ENCODE measurements around the gene SLC39A2.

DNA sequence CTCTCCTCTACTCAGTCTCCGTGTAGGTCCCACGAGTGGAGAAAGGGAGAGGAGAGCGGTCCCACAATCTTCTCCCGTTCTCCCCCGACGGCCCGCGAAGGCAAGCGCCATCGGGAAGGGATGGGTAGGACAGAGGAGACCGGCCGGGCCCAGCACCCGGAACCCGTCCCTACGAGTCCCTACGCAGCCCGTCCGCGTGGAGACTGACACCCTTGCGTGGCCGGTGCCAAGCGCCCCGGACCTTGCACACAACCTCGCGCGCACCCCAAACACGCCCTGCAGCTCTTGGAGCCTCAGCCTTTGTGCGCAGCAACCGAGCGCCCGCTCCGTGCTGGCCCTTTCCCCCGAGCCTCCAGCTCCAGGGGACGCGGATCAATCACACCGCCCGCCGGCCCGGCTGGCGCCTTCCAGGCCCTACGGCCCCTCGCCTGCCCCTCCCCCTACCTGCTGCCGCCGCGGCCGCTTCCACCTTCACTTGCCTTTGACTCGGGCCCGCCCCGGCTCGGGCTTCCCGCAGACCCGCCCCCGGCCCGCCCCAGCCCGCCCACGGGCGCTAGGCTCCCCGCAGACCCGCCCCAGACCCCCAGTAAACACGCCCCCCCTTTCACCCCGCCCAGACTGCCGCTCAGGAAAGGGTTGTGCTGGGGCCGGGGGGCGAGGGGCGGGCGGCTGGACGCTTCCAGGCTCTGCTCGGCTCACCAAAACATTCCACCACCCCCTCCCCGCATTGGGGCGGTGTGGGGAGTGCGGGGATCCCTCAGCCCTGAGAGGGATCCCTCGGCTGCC lies 25.7 kb downstream of the SLC39A2 start, which contains the start of gene NDRG2:
- no peak for TF ChIP-seq NFRKB (IDR thresholded peaks at IDR 0.05; ENCODE audit: low read depth)
- TF ChIP-seq POLR2A (conservative IDR thresholded peaks at IDR 0.05), result peak; percentile 65
- TF ChIP-seq ZNF324 (CRISPR knock-in tag; IDR thresholded peaks at IDR 0.05), result no peak
- no peak for TF ChIP-seq GTF2F1 (IDR thresholded peaks at IDR 0.05; ENCODE audit: low read depth, low read length)
- TF ChIP-seq, protein P1, sequence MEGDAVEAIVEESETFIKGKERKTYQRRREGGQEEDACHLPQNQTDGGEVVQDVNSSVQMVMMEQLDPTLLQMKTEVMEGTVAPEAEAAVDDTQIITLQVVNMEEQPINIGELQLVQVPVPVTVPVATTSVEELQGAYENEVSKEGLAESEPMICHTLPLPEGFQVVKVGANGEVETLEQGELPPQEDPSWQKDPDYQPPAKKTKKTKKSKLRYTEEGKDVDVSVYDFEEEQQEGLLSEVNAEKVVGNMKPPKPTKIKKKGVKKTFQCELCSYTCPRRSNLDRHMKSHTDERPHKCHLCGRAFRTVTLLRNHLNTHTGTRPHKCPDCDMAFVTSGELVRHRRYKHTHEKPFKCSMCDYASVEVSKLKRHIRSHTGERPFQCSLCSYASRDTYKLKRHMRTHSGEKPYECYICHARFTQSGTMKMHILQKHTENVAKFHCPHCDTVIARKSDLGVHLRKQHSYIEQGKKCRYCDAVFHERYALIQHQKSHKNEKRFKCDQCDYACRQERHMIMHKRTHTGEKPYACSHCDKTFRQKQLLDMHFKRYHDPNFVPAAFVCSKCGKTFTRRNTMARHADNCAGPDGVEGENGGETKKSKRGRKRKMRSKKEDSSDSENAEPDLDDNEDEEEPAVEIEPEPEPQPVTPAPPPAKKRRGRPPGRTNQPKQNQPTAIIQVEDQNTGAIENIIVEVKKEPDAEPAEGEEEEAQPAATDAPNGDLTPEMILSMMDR (IDR thresholded peaks at IDR 0.05 in 2 of 3, conservative IDR thresholded peaks at IDR 0.05 in 1 of 3; ENCODE audit: insufficient read depth in 2 of 3, low read depth in 1 of 3, low read length in 3 of 3), result no peak
- no peak for TF ChIP-seq GATAD2B (IDR thresholded peaks at IDR 0.05; ENCODE audit: borderline replicate concordance)
- no peak for TF ChIP-seq ZNF12 (CRISPR knock-in tag; IDR thresholded peaks at IDR 0.05)
- peak; percentile 39; the same call in 1 of the 2 replicates for TF ChIP-seq MTA3 (IDR thresholded peaks at IDR 0.05; ENCODE audit: borderline replicate concordance)
- TF ChIP-seq, protein P2, sequence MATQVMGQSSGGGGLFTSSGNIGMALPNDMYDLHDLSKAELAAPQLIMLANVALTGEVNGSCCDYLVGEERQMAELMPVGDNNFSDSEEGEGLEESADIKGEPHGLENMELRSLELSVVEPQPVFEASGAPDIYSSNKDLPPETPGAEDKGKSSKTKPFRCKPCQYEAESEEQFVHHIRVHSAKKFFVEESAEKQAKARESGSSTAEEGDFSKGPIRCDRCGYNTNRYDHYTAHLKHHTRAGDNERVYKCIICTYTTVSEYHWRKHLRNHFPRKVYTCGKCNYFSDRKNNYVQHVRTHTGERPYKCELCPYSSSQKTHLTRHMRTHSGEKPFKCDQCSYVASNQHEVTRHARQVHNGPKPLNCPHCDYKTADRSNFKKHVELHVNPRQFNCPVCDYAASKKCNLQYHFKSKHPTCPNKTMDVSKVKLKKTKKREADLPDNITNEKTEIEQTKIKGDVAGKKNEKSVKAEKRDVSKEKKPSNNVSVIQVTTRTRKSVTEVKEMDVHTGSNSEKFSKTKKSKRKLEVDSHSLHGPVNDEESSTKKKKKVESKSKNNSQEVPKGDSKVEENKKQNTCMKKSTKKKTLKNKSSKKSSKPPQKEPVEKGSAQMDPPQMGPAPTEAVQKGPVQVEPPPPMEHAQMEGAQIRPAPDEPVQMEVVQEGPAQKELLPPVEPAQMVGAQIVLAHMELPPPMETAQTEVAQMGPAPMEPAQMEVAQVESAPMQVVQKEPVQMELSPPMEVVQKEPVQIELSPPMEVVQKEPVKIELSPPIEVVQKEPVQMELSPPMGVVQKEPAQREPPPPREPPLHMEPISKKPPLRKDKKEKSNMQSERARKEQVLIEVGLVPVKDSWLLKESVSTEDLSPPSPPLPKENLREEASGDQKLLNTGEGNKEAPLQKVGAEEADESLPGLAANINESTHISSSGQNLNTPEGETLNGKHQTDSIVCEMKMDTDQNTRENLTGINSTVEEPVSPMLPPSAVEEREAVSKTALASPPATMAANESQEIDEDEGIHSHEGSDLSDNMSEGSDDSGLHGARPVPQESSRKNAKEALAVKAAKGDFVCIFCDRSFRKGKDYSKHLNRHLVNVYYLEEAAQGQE (IDR thresholded peaks at IDR 0.05; ENCODE audit: borderline replicate concordance), result no peak
- TF ChIP-seq, protein P2 (CRISPR knock-in tag; IDR thresholded peaks at IDR 0.05; ENCODE audit: low read depth), result peak; percentile 68; the same call in 1 of the 2 replicates
- no peak for TF ChIP-seq RFX5 (IDR thresholded peaks at IDR 0.05; ENCODE audit: low read depth, low read length)
- no peak for TF ChIP-seq JUN (IDR thresholded peaks at IDR 0.05; ENCODE audit: borderline replicate concordance, low read depth, low read length)
- TF ChIP-seq JUN (CRISPR knock-in tag; IDR thresholded peaks at IDR 0.05; ENCODE audit: borderline replicate concordance), result no peak
- peak; percentile 47 for TF ChIP-seq POLR2H (tag; IDR thresholded peaks at IDR 0.05; ENCODE audit: low read depth)
- TF ChIP-seq COPS2 (conservative IDR thresholded peaks at IDR 0.05), result no peak

All from K562 (cell line).